ENCODE measurements around the gene PCDH19.

DNA sequence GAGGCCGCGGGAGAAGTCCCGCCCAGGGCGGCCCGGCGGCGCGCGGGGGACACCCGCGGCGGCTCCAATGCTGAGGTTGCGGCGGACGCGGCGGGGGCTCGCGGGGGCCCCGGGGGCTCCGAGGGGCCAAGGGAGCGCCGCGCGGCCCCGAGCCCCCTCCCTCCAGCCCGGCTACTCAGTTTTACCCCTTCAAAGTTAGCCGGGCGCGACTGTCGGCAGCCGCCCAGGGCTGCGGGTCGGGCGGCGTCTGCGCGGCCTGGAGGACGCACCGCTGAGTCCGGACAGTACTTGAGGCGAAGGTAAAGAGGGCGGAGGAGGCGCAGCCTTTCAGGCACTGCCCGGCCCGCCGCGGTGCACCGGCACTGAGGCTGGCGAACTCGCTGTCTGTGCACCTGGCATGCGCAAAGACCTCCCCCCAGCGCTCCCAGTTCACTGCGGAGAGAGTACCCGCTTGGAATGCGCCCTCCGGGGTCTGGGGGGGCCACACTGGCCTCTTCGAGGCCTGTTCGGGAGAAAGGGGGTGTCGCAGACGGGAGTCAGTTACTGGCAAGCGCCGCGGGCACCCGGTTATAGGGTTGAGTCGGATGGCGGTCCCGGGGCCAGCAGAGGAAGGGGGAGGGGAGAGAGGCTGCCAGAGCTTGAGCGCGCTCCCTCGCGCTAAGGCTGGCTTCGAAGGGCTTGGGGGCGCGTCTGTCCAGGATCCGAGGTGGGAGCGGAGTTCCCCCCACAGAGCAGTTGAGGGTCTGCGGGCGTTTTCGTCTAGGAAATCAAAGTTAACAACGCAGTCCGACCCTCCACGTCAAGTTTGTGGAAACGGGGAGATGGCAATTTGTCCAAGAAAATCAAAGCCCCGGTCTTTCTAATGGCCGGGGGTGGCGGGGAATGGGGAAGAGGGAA is 1.1 kb downstream of the PCDH19 start:
- TF ChIP-seq, protein P1, sequence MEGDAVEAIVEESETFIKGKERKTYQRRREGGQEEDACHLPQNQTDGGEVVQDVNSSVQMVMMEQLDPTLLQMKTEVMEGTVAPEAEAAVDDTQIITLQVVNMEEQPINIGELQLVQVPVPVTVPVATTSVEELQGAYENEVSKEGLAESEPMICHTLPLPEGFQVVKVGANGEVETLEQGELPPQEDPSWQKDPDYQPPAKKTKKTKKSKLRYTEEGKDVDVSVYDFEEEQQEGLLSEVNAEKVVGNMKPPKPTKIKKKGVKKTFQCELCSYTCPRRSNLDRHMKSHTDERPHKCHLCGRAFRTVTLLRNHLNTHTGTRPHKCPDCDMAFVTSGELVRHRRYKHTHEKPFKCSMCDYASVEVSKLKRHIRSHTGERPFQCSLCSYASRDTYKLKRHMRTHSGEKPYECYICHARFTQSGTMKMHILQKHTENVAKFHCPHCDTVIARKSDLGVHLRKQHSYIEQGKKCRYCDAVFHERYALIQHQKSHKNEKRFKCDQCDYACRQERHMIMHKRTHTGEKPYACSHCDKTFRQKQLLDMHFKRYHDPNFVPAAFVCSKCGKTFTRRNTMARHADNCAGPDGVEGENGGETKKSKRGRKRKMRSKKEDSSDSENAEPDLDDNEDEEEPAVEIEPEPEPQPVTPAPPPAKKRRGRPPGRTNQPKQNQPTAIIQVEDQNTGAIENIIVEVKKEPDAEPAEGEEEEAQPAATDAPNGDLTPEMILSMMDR (IDR thresholded peaks at IDR 0.05), result no peak
- no peak for TF ChIP-seq POLR2A (IDR thresholded peaks at IDR 0.05)

Data from testis (tissue), 2 donors.